Measurements from ENCODE around the gene PSME3IP1.

GRCh38 chr16:57234707-57235092, 48.9 kb upstream of the PSME3IP1 start:
- TF ChIP-seq CTCF (conservative IDR thresholded peaks at IDR 0.05; ENCODE audit: low read depth, low read length) (no peak), EZH2 (IDR thresholded peaks at IDR 0.05; ENCODE audit: low read length, unreplicated experiment) (no peak)

Data from PC-3 (cell line).